GM18508 (cell line): ENCODE results near the gene RAB17.

ENCODE experiments used
- ATAC-seq: cut with Tn5 transposase; IDR thresholded peaks from one replicate; pipeline ENCODE4 v1.9.1; 2021; ENCODE audit warnings: moderate number of reproducible peaks; ENCODE audit not compliant: insufficient read depth, unreplicated experiment

Gene RAB17, protein sequence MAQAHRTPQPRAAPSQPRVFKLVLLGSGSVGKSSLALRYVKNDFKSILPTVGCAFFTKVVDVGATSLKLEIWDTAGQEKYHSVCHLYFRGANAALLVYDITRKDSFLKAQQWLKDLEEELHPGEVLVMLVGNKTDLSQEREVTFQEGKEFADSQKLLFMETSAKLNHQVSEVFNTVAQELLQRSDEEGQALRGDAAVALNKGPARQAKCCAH

GRCh38 chr2:237590272-237591140 lies at the start of gene RAB17:
Gene RAB17, minus strand, starts transcription at chr2:237590734. Its CDS starts 4,580 bp downstream, at chr2:237586154.
- ATAC-seq, result no peak

DNA sequence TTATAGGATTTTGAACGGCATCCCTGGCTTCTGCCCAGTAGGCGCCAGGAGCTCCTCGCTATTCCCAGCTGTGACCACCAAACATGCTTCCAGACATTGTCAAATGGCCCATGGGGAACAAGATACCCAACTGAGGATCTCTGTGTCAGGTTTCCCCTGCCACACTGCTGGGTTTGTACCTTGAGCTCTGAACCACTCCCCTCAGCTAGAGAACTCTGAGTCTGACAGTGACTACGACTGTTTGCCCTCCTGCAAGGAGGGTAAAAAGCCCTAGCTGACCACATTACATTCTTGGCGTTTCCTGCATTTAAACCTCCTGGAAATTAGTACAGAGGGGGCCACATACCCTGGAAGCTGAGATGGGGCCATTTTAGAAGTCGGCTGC lies 49.3 kb upstream of the RAB17 start:
- ATAC-seq, result no peak

GRCh38 chr2:237639052-237639835 lies 48.7 kb upstream of the RAB17 start:
- no peak for ATAC-seq

DNA sequence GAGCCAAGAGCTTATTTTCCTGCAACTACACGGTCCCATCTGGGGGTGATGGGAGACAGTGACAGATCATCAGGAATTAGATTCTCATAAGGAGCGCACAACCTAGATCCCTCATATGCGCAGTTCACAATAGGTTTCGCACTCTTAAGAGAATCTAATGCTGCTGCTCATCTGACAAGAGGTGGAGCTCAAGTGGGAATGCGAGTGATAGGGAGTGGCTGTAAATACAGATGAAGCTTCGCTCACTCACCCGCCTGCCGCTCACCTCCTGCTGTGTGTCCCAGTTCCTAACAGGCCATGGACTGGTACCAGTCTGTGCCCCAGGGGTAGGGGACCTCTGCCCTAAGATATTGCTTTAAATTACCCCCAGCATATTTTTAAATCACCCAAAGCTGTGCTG lies 47.6 kb upstream of the RAB17 start:
- no peak for ATAC-seq

- no peak for ATAC-seq
Measured at GRCh38 chr2:237637429-237638135, 47.0 kb upstream of the RAB17 start.

- no peak for ATAC-seq
Measured at GRCh38 chr2:237636578-237636977, 46.0 kb upstream of the RAB17 start.

- ATAC-seq, result no peak
Measured at GRCh38 chr2:237633061-237633561, 42.6 kb upstream of the RAB17 start.

DNA sequence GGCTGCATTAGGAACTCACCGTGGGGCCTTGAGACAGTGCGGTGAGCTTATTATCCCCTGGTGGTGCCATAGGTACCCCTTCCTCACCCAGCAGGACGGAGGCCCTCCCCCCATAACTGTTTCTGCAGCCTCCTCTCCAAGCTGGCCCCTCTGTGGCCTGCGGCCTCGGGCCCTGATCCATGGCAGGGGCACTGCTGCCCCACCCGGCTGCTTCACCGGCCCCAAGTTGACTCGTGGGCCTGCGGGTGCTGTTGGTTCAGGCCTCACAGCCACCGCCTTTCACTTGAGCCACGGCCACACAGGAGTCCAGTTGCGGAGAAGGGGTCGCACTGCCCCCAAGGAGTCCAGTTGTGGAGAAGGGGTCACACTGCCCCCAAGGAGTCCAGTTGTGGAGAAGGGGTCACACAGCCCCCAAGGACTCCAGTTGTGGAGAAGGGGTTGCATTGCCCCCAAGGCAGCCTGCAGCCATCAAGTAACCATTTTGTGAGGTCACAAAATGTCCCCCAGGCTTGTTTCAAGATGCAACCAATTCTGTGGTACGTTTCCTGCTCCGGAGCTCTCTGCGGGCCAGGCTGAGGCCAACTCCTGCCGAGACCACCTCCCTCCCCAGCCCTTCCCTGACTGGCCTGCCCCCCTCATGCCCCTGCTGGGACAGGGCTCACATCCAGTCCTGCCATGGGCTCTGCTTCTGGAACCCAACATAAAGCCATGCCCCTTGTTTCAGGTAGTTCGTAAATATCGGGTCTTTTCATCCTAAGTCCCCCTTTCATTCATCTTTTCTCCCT lies 41.5 kb upstream of the RAB17 start:
- ATAC-seq, result no peak

- no peak for ATAC-seq
Measured at GRCh38 chr2:237631007-237631785, 40.7 kb upstream of the RAB17 start.

- no peak for ATAC-seq
Measured at GRCh38 chr2:237630216-237631000, 39.9 kb upstream of the RAB17 start.

DNA sequence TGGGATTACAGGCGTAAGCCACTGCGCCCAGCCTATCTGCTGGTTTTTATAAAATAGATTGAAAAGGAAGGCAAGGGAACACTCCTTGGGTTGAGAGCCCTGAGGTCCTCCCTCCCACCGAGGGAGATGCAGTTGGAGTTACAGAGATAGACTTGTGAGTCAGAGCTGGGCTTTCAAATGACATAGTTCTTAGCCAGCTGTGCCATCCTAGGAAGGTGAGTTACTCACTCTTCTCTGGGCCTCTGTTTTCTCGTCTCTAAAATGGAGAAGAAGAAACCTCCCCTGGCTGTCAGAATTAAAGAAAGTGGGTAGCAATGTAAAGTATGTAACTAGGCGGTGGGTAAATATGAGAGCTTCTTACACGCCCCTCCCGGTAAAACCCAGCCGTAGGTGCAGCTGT lies 39.2 kb upstream of the RAB17 start:
- ATAC-seq, result no peak

GRCh38 chr2:237629188-237629534 lies 38.6 kb upstream of the RAB17 start:
- ATAC-seq, result no peak

DNA sequence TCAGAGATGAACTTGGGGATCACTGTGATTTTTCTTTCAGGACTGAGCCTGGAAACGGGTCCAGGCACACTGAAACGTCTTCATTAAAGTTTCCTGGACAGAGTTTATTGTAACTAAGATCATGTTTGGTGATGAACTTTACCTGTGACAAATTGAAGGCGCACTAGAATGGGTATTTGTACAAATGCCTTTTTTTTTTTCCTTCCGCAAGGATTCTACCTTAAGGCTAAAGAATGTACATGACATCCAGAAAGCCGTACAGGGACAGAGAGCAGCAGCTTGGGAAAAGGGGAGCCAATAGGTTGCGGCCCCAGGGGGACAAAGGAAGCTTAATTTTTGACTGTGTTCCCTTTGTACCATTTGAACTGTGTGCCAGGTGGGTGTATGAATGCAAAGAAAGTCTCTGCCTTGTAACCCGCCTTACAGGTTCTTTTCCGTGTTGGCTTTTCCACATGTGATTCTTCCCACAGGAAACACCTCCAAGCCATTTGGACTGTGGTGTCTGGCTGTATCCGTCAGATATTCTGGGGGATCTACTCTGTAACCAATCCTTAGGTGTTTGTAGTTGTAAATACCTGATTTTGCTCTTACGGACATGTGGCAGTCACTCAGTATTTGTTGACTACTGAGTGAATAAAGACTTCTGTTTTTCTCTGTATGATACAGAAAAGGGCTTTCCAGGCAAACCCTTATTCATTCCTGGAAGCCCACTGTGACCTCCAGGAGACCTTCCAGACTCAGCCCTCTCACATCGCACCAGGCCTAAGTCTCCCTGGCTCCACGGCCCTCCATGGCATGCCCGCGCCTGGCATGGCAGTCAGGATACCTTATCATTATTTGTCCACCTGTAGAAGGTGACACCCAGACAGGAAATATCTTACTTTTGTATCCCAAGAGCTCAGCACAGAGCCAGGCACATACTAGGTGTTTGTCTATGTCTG lies 38.0 kb upstream of the RAB17 start:
- ATAC-seq, result no peak

GRCh38 chr2:237627441-237628246 lies 37.1 kb upstream of the RAB17 start, which contains the start of gene LRRFIP1:
Gene LRRFIP1, plus strand, starts transcription at chr2:237627587. Its CDS starts 58 bp downstream, at chr2:237627645.
- ATAC-seq, result no peak

GRCh38 chr2:237626813-237627440 lies 36.4 kb upstream of the RAB17 start:
- no peak for ATAC-seq

- ATAC-seq, result no peak
Measured at GRCh38 chr2:237625777-237626176, 35.2 kb upstream of the RAB17 start.
